Limb (tissue), 2 donors: ENCODE results near the gene OSBPL10.

ENCODE experiments used
- DNase-seq, 2 donors: peaks; one replicate each; pipeline ENCODE4 v3.0.0-alpha.2; 2016; ENCODE audit errors: extremely low spot score in 2 of 2

The OSBPL10 gene

GRCh38 chr3:31748281-31748932, 232.7 kb downstream of the OSBPL10 start:
- no peak for DNase-seq

GRCh38 chr3:31747785-31748184, 233.3 kb downstream of the OSBPL10 start:
- no peak for DNase-seq

- DNase-seq: no peak
These were observed 236.1 kb downstream of the OSBPL10 start for GRCh38 chr3:31744913-31745312.

GRCh38 chr3:31743331-31744089, 237.6 kb downstream of the OSBPL10 start:
- DNase-seq: no peak

- DNase-seq: no peak
These were observed 240.7 kb downstream of the OSBPL10 start for GRCh38 chr3:31740397-31740796.

GRCh38 chr3:31738412-31738811, 242.7 kb downstream of the OSBPL10 start:
- DNase-seq: no peak

- no peak for DNase-seq
These were observed 245.4 kb downstream of the OSBPL10 start for GRCh38 chr3:31735667-31736066.

GRCh38 chr3:31733234-31733667, 247.8 kb downstream of the OSBPL10 start:
- peak; percentile 15 to 51 for DNase-seq

GRCh38 chr3:31732548-31732947, 248.5 kb downstream of the OSBPL10 start:
- DNase-seq: peak in 1 of 2 donors; percentile 34

- no peak for DNase-seq
These were observed 251.5 kb downstream of the OSBPL10 start for GRCh38 chr3:31729573-31729972.

- DNase-seq: no peak
These were observed 252.0 kb downstream of the OSBPL10 start for GRCh38 chr3:31729082-31729481.

- no peak for DNase-seq
These were observed 252.7 kb downstream of the OSBPL10 start for GRCh38 chr3:31728403-31728802.

GRCh38 chr3:31725976-31726375, 255.1 kb downstream of the OSBPL10 start:
- DNase-seq: no peak

- DNase-seq: no peak
These were observed 255.5 kb downstream of the OSBPL10 start for GRCh38 chr3:31725568-31725967.

GRCh38 chr3:31724651-31725050, 256.4 kb downstream of the OSBPL10 start:
- DNase-seq: no peak

GRCh38 chr3:31724116-31724515, 256.9 kb downstream of the OSBPL10 start:
- no peak for DNase-seq

- no peak for DNase-seq
These were observed 257.4 kb downstream of the OSBPL10 start for GRCh38 chr3:31723701-31724100.

- no peak for DNase-seq
These were observed 259.4 kb downstream of the OSBPL10 start for GRCh38 chr3:31721676-31722075.

GRCh38 chr3:31714495-31715280, 266.4 kb downstream of the OSBPL10 start:
- DNase-seq: no peak

- no peak for DNase-seq
These were observed 267.2 kb downstream of the OSBPL10 start for GRCh38 chr3:31713816-31714215.

- no peak for DNase-seq
These were observed 270.8 kb downstream of the OSBPL10 start for GRCh38 chr3:31710123-31710803.

- no peak for DNase-seq
These were observed 271.5 kb downstream of the OSBPL10 start for GRCh38 chr3:31709526-31709925.
